Adrenal gland (tissue), 5 donors: ENCODE data around the gene HERPUD2.

ENCODE experiments used
- POLR2A ChIP-seq, 2 donors: fragments of 450-650 bp; IDR thresholded peaks; one replicate each; pipeline ENCODE4 v1.6.1; 2017; ENCODE audit warnings: antibody characterized with exemption in 2 of 2, mild to moderate bottlenecking in 2 of 2, moderate library complexity in 1 of 2
- TF ChIP-seq, protein P1 (sequence below), 6 experiments: fragments of 450-650 bp in 4 of 6; fragments of 200-600 bp in 2 of 6; sonication (generic) in 1 of 6; IDR thresholded peaks; 1 replicate in 5 of 6; 2 replicates in 1 of 6; pipeline versions ENCODE4 v1.5.1 to v1.8.0; 2016 to 2021; ENCODE audit warnings: antibody characterized with exemption in 6 of 6, mild to moderate bottlenecking in 2 of 6, moderate library complexity in 1 of 6
- donor health status: DM: no; HTN: no; CAD: no.

DNA sequence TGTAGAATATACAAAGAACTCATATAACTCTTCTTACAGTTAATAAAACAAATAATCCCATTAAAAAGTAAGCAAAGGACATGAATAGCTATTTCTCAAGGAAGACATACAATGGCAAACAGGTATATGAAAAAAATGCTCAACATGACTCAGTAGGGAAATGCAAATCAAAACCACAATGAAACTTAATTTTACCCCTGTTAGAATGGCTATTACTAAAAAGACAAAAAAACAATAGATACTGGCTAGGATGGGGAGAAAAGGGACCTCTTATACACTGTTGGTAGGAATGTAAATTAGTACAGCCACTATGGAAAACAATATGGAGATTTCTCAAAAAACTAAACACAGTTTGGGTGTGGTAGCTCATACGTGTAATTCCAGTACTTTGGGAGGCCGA lies 37.8 kb downstream of the HERPUD2 start:
- no peak for TF ChIP-seq POLR2A (IDR thresholded peaks at IDR 0.05)
- TF ChIP-seq, protein P1, sequence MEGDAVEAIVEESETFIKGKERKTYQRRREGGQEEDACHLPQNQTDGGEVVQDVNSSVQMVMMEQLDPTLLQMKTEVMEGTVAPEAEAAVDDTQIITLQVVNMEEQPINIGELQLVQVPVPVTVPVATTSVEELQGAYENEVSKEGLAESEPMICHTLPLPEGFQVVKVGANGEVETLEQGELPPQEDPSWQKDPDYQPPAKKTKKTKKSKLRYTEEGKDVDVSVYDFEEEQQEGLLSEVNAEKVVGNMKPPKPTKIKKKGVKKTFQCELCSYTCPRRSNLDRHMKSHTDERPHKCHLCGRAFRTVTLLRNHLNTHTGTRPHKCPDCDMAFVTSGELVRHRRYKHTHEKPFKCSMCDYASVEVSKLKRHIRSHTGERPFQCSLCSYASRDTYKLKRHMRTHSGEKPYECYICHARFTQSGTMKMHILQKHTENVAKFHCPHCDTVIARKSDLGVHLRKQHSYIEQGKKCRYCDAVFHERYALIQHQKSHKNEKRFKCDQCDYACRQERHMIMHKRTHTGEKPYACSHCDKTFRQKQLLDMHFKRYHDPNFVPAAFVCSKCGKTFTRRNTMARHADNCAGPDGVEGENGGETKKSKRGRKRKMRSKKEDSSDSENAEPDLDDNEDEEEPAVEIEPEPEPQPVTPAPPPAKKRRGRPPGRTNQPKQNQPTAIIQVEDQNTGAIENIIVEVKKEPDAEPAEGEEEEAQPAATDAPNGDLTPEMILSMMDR (IDR thresholded peaks at IDR 0.05): no peak
